Esophagus squamous epithelium (tissue), 5 donors: Measurements from ENCODE around the gene PHYKPL. TPM values are rescaled to one million over a fixed set of nuclear protein-coding genes. Genes with fewer than 3 reads are reported as not detected.
A peak's percentile ranks its signal among the peaks of the same experiment; 100 is the strongest.
"Not testable (repeated sequence)": the region's sequence is repeated elsewhere in the genome, so short reads cannot be mapped to it uniquely, and the experiment has no call there.

ENCODE experiments used
- DNase-seq: peaks from one replicate; lab custom pipeline; 2025; lab: John Stamatoyannopoulos, UW
- H3K27ac ChIP-seq, 4 donors: fragments of 200-600 bp; sonication (generic); one replicate each; pipeline ENCODE4 v1.5.1; 2016 to 2019; ENCODE audit warnings: mild to moderate bottlenecking in 1 of 4
- H3K27me3 ChIP-seq, 4 donors: fragments of 200-600 bp; sonication (generic); 1 replicate in 3 of 4; 2 replicates in 1 of 4; pipeline versions ENCODE4 v1.5.1 to v1.6.0; 2017 to 2021; ENCODE audit warnings: antibody characterized with exemption in 1 of 4
- H3K36me3 ChIP-seq, 3 donors: fragments of 200-600 bp; sonication (generic); one replicate each; pipeline ENCODE4 v1.5.1; 2016 to 2019
- H3K4me1 ChIP-seq, 3 donors: fragments of 200-600 bp; sonication (generic); one replicate each; pipeline ENCODE4 v1.5.1; 2017 to 2019
- H3K4me3 ChIP-seq, 4 donors: fragments of 200-600 bp; sonication (generic); 1 replicate in 3 of 4; 2 replicates in 1 of 4; pipeline ENCODE4 v1.5.1; 2016 to 2019; ENCODE audit warnings: mild to moderate bottlenecking in 2 of 4, moderate library complexity in 1 of 4
- H3K9me3 ChIP-seq, 3 donors: fragments of 200-600 bp; sonication (generic); one replicate each; pipeline ENCODE4 v1.5.1; 2016 to 2019
- POLR2A ChIP-seq, 4 donors: fragments of 450-650 bp; IDR thresholded peaks; one replicate each; pipeline ENCODE4 v1.6.1; 2017; ENCODE audit warnings: antibody characterized with exemption in 4 of 4, mild to moderate bottlenecking in 4 of 4, moderate library complexity in 3 of 4
- WGBS, 2 donors: methylation state at CpG; one replicate each; pipeline ENCODE4 v1.1.5; 2018; 5-methylcytosine and 5-hydroxymethylcytosine counted together
- intact Hi-C: fragments of 100-400 bp; cut with DNase I; formaldehyde crosslinking; loops from one replicate; pipeline ENCODE4 v1.15.0; 2022
- total RNA-seq, 4 donors: library from RNA; depleted of rRNA; stranded (reverse); fragments of >200 nt; gene quantifications; one replicate each; pipeline ENCODE4 v1.1.0, GENCODE V29; 2016
- TF ChIP-seq, protein P1 (sequence below), 6 experiments: fragments of 450-650 bp in 4 of 6; fragments of 200-600 bp in 2 of 6; sonication (generic) in 2 of 6; IDR thresholded peaks; one replicate each; pipeline ENCODE4 v1.5.1; 2016 to 2019; ENCODE audit warnings: antibody characterized with exemption in 6 of 6, mild to moderate bottlenecking in 4 of 6, moderate library complexity in 4 of 6
- donor health status: DM: yes; HTN: yes; CAD: no.

The PHYKPL gene
- total RNA-seq, 4 donors from 2014 or later = 15.8 to 57.4 (median 21.9) TPM

GRCh38 chr5:178201221-178201926, 31.2 kb downstream of the PHYKPL start:
- DNase-seq = no peak
- intact Hi-C loops = no loop called here
- peaks cover 8 to 49% (median 18%) of the 10 kb centered on the region in 3 donors for H3K4me1 ChIP-seq
- peaks cover 0 to under 1% (median under 1%) of the 10 kb centered on the region in 3 donors for H3K36me3 ChIP-seq
- no peaks in the 10 kb centered on the region for H3K27me3 ChIP-seq
- peak overlapping the region in 2 of 4 donors; percentile 15 to 61 for H3K27ac ChIP-seq
- no peaks in the 10 kb centered on the region for H3K9me3 ChIP-seq
- 70 to 79% methylated on average over 12 to 14 of the region's 14 CpGs for WGBS, 2 donors
- TF ChIP-seq, protein P1, sequence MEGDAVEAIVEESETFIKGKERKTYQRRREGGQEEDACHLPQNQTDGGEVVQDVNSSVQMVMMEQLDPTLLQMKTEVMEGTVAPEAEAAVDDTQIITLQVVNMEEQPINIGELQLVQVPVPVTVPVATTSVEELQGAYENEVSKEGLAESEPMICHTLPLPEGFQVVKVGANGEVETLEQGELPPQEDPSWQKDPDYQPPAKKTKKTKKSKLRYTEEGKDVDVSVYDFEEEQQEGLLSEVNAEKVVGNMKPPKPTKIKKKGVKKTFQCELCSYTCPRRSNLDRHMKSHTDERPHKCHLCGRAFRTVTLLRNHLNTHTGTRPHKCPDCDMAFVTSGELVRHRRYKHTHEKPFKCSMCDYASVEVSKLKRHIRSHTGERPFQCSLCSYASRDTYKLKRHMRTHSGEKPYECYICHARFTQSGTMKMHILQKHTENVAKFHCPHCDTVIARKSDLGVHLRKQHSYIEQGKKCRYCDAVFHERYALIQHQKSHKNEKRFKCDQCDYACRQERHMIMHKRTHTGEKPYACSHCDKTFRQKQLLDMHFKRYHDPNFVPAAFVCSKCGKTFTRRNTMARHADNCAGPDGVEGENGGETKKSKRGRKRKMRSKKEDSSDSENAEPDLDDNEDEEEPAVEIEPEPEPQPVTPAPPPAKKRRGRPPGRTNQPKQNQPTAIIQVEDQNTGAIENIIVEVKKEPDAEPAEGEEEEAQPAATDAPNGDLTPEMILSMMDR (IDR thresholded peaks at IDR 0.05) = no peak
- TF ChIP-seq POLR2A (IDR thresholded peaks at IDR 0.05) = no peak
- no peak overlapping the region for H3K4me3 ChIP-seq

DNA sequence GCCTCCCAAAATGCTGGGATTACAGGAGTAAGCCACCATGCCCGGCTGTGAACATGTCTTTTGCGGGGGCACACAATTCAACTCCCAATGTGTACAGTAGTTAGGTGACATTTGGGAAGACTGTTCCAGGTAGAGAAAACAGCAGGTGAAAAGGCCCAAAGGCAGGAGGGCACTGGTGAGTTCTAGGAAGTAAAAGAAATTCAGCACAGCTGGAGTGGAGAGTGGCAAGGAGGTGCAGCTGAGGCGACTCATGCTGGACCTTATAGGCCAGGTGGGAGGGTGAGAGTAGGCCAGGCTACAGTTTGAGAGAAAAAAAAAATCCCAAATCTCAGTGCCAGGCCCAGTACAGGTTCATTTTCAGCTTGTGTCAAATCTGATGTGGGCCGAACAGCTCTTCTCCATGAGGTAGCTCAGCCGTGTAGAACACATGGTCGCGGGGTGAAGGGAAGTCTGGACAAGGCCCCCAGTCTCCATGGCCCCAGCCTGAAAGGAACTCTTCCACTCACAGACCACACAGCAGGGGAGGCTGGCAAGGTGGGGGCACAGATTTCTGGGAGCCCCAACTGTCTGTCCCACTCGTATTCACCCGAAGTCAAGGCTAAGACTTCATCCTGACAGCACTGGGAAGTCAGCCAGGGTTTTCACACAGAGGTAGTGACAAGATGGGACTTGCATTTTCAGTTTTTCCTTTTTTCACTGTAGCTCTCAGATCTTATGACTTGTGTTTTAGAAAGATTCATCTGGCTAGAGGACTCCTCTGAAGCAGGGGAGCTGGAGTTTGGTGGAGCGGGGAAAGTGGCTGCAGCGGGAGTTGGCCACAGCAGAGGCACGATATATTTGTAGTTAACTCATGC, 32.8 kb downstream of the PHYKPL start:
- no peak for TF ChIP-seq POLR2A (IDR thresholded peaks at IDR 0.05)
- TF ChIP-seq, protein P1 (IDR thresholded peaks at IDR 0.05) = no peak
- Histone ChIP-seq H3K4me3 (no peak overlapping the region), H3K4me1 (peaks cover 0 to 39% (median 11%) of the 10 kb centered on the region in 3 donors), H3K27me3 (no peaks in the 10 kb centered on the region), H3K36me3 (no peaks in the 10 kb centered on the region), H3K27ac (peak overlapping the region in 3 of 4 donors; percentile 61 to 69 (median 64)), H3K9me3 (no peaks in the 10 kb centered on the region)
- intact Hi-C loops = no loop called here
- 50 to 63% methylated on average over 12 of the region's 12 CpGs for WGBS, 2 donors
- no peak for DNase-seq

DNA sequence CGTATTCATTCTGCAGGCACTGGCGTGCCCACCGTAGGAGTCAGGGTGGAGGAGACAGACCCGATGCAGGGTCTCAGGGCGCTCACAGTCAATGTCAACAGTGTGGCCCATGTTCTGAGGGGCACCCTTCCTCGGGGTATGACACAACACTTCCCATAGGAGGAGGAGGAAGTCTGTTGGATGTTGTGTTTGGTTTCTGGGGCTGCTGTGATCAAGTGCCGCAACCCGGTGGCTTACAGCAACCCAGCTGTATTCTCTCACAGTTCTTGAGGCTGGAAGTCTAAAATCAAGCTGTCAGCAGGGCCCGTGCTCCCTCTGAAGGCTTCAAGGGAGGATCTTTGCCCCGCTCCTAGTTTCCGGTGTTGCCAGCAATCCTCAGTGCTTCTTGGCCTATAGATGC, 33.9 kb downstream of the PHYKPL start:
- no peaks in the 10 kb centered on the region for H3K9me3 ChIP-seq
- DNase-seq = no peak
- H3K27ac ChIP-seq = no peak overlapping the region
- H3K4me1 ChIP-seq = peaks cover 0 to 42% (median 14%) of the 10 kb centered on the region in 3 donors
- peaks cover 0 to 6% (median 0%) of the 10 kb centered on the region in 4 donors for H3K27me3 ChIP-seq
- no peak overlapping the region for H3K4me3 ChIP-seq
- WGBS, 2 donors = 72 to 91% methylated on average over 9 of the region's 11 CpGs
- intact Hi-C loops = no loop called here
- H3K36me3 ChIP-seq = no peaks in the 10 kb centered on the region
- no peak for TF ChIP-seq POLR2A (IDR thresholded peaks at IDR 0.05)
- TF ChIP-seq, protein P1 (IDR thresholded peaks at IDR 0.05) = no peak

GRCh38 chr5:178198151-178198550, 34.5 kb downstream of the PHYKPL start:
- H3K4me3 ChIP-seq, H3K27ac ChIP-seq, H3K36me3 ChIP-seq, H3K9me3 ChIP-seq, intact Hi-C loops, DNase-seq: not testable (repeated sequence)
- Histone ChIP-seq H3K27me3 (peaks cover 0 to 11% (median 0%) of the 10 kb centered on the region in 4 donors), H3K4me1 (peaks cover 0 to 45% (median 18%) of the 10 kb centered on the region in 3 donors)
- 78 to 89% methylated on average over 10 of the region's 11 CpGs for WGBS, 2 donors

DNA sequence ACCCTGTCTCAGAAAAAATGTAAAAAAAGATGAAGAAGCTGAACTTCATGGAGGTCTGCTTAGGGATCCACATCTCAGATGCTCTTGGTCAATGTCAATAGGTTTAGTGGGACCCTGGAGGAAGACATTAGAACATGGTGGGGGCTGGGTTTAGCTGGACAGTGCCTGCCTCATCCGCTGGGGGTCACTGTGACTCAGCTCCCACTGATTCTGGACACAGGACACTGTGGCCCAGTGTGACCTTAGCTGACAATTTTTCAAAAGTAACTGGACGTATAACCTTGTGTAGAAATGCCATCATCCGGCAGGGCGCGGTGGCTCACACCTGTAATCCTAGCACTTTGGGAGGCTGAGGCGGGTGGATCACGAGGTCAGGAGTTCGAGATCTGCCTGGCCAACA, 35.6 kb downstream of the PHYKPL start:
- no peak for DNase-seq
- no peak overlapping the region for H3K4me3 ChIP-seq
- peaks cover 0 to 51% (median 18%) of the 10 kb centered on the region in 3 donors for H3K4me1 ChIP-seq
- intact Hi-C loops = no loop called here
- TF ChIP-seq, protein P1 (IDR thresholded peaks at IDR 0.05) = peak in 2 of 6 experiments; percentile 5 to 7
- TF ChIP-seq POLR2A (IDR thresholded peaks at IDR 0.05) = no peak
- H3K9me3 ChIP-seq = no peaks in the 10 kb centered on the region
- H3K27ac ChIP-seq = no peak overlapping the region
- H3K36me3 ChIP-seq = no peaks in the 10 kb centered on the region
- 40 to 77% methylated on average over 2 to 5 of the region's 8 CpGs for WGBS, 2 donors
- H3K27me3 ChIP-seq = peaks cover 0 to 15% (median 0%) of the 10 kb centered on the region in 4 donors
